Lung (tissue), 12 donors: ENCODE results near the gene CLEC20A. TPM values are rescaled to one million over a fixed set of nuclear protein-coding genes. Genes with fewer than 3 reads are reported as not detected.

Experiments used
- ATAC-seq: fragments of 200-7000 bp; cut with Tn5 transposase; one replicate; pipeline ENCODE4 v1.9.1; 2020; ENCODE audit warnings: moderate number of reproducible peaks; ENCODE audit not compliant: insufficient read depth, low FRiP score
- DNase-seq, 3 donors: peaks; one replicate each; pipeline ENCODE4 v3.0.0-alpha.2; 2013 to 2017
- H3K27ac ChIP-seq, 2 donors: one replicate each; pipeline ENCODE4 v1.5.1; 2013; ENCODE audit warnings: mild to moderate bottlenecking in 2 of 2, moderate library complexity in 2 of 2, control low read depth in 1 of 2, inconsistent platforms in 1 of 2, low read depth in 1 of 2, low read length in 1 of 2
- H3K27me3 ChIP-seq, 3 donors: one replicate each; pipeline ENCODE4 v1.5.1; 2013; ENCODE audit warnings: low read length in 2 of 3; ENCODE audit not compliant: control insufficient read depth in 3 of 3, insufficient read depth in 3 of 3
- H3K36me3 ChIP-seq, 4 donors: one replicate each; pipeline ENCODE4 v1.5.1; 2013; ENCODE audit warnings: low read length in 4 of 4, mild to moderate bottlenecking in 1 of 4, moderate library complexity in 1 of 4; ENCODE audit not compliant: control insufficient read depth in 4 of 4, insufficient read depth in 4 of 4
- H3K4me1 ChIP-seq, 5 donors: one replicate each; pipeline ENCODE4 v1.5.1; 2013; ENCODE audit warnings: low read length in 5 of 5, mild to moderate bottlenecking in 2 of 5, moderate library complexity in 1 of 5; ENCODE audit not compliant: control insufficient read depth in 5 of 5, insufficient read depth in 5 of 5
- H3K4me3 ChIP-seq: one replicate; pipeline ENCODE4 v1.5.1; 2013; ENCODE audit warnings: mild to moderate bottlenecking, control low read depth, moderate library complexity
- H3K9ac ChIP-seq, 2 donors: one replicate each; pipeline ENCODE4 v1.5.1; 2013; ENCODE audit warnings: low read length in 2 of 2, control low read depth in 1 of 2; ENCODE audit not compliant: insufficient read depth in 1 of 2
- H3K9me3 ChIP-seq, 4 donors: one replicate each; pipeline ENCODE4 v1.5.1; 2013; ENCODE audit warnings: low read length in 3 of 4, mild to moderate bottlenecking in 1 of 4, moderate library complexity in 1 of 4; ENCODE audit not compliant: control insufficient read depth in 4 of 4, insufficient read depth in 3 of 4
- WGBS, 2 donors: extraction: QIAGEN DNeasy Blood & Tissue Kit; methylation state at CpG; one replicate each; pipeline ENCODE4 v1.1.7; 2013; 5-methylcytosine and 5-hydroxymethylcytosine counted together
- polyA plus RNA-seq, 2 donors: library from polyadenylated mRNA; stranded (reverse); fragments of 200-250 nt; gene quantifications; one replicate each; pipeline ENCODE4 v1.2.1, GENCODE V29; 2013
- total RNA-seq, 2 donors: library from RNA; depleted of rRNA in 1 of 2; stranded (reverse); fragments of >200 nt in 1 of 2; gene quantifications; one replicate each; pipeline ENCODE4 v1.2.1, GENCODE V29; 2014 to 2021
- TF ChIP-seq, protein P1 (sequence below): IDR thresholded peaks from 2 replicates; pipeline ENCODE4 v1.5.1; 2012; ENCODE audit warnings: mild to moderate bottlenecking; ENCODE audit errors: control extremely low read depth, extremely low read depth
- donor health status: control.
- donor health status: control.
- donor health status: Bipolar disorder and iron deficiency.
- donor health status: healthy.
- donor health status: DM: yes; HTN: yes; CAD: no.

The CLEC20A gene
- total and polyA plus RNA-seq, 4 donors: 0.14 TPM; not detected in 3

DNA sequence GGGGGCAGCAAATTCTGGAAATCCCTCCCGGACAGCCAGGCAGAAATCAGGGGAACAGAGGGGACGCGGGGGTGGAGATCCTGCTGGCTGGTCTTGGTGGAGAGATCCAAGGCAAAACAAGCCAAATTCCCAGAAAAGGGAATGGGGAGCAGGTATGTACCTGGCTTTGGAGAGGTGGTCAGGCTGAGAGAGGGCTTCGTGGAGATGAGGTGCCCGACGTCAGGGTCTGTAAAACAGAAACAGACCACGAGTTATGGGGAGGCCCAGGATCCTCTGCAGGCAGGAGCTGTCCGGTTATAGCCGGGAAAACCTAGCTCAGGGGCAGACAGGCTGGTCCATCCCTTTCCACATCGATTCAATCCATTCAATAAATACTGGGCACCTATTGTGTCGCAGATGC is 4.4 kb downstream of the CLEC20A start:
- H3K27me3 ChIP-seq: no peaks in the 10 kb centered on the region
- 90 to 94% methylated on average over 11 of the region's 11 CpGs for WGBS, 2 donors
- ATAC-seq (no peak), DNase-seq (no peak)
- TF ChIP-seq, protein P1, sequence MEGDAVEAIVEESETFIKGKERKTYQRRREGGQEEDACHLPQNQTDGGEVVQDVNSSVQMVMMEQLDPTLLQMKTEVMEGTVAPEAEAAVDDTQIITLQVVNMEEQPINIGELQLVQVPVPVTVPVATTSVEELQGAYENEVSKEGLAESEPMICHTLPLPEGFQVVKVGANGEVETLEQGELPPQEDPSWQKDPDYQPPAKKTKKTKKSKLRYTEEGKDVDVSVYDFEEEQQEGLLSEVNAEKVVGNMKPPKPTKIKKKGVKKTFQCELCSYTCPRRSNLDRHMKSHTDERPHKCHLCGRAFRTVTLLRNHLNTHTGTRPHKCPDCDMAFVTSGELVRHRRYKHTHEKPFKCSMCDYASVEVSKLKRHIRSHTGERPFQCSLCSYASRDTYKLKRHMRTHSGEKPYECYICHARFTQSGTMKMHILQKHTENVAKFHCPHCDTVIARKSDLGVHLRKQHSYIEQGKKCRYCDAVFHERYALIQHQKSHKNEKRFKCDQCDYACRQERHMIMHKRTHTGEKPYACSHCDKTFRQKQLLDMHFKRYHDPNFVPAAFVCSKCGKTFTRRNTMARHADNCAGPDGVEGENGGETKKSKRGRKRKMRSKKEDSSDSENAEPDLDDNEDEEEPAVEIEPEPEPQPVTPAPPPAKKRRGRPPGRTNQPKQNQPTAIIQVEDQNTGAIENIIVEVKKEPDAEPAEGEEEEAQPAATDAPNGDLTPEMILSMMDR: no peak
- H3K27ac ChIP-seq: no peak overlapping the region
- H3K9ac ChIP-seq: no peak overlapping the region
- H3K36me3 ChIP-seq: no peaks in the 10 kb centered on the region
- H3K9me3 ChIP-seq: no peaks in the 10 kb centered on the region
- H3K4me3 ChIP-seq: no peak overlapping the region
- H3K4me1 ChIP-seq: peaks cover 0 to 3% (median 0%) of the 10 kb centered on the region in 5 donors

DNA sequence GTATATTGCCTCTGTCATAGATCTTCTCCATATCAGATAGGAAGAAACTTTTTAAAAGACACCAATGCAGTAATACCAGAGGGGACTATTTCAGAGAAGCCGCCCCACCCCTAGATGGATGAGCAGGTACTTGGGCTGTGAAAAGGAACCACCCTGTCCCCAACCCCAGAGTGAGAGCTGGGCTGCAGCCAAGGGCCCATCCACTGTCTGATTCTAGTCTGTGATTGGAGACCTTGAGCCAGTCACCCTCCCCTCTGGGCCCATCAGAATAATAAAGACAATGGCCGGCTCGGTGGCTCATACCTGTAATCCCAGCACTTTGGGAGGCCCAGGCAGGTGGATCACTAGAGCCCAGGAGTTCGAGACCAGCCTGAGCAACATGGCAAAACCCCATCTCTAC is 5.0 kb downstream of the CLEC20A start:
- DNase-seq: no peak
- no peak for ATAC-seq
- no peaks in the 10 kb centered on the region for H3K9me3 ChIP-seq
- no peak overlapping the region for H3K9ac ChIP-seq
- TF ChIP-seq, protein P1: no peak
- H3K27ac ChIP-seq: no peak overlapping the region
- no peaks in the 10 kb centered on the region for H3K36me3 ChIP-seq
- H3K4me1 ChIP-seq: peaks cover 0 to 6% (median 4%) of the 10 kb centered on the region in 5 donors
- 95 to 96% methylated on average over 4 of the region's 4 CpGs for WGBS, 2 donors
- H3K4me3 ChIP-seq: no peak overlapping the region
- H3K27me3 ChIP-seq: no peaks in the 10 kb centered on the region

DNA sequence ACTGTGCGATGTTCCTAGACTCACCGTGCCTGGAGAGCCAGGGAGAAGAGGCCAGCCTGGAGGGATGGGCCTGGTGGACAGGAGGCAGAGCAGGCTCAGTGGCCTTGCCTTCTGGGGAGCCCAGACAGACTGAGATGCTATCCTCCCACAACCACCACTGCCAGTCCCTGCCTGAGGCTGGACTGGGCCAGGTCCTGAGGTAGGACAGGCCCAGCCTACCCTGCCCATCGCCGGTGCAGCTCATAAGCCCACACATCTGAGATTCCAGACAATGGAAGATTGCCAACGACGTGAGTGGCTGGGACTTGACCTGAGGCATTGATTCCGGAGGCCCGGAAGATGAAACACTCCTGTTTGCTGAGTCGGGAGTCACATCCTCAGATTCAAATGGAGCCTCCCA is 5.8 kb downstream of the CLEC20A start:
- no peak overlapping the region for H3K27ac ChIP-seq
- no peak overlapping the region for H3K9ac ChIP-seq
- no peaks in the 10 kb centered on the region for H3K9me3 ChIP-seq
- H3K4me1 ChIP-seq: peaks cover 0 to 12% (median 4%) of the 10 kb centered on the region in 5 donors
- no peak for DNase-seq
- TF ChIP-seq, protein P1: no peak
- ATAC-seq: no peak
- no peak overlapping the region for H3K4me3 ChIP-seq
- WGBS, 2 donors: 92 to 95% methylated on average over 9 of the region's 9 CpGs
- no peaks in the 10 kb centered on the region for H3K36me3 ChIP-seq
- H3K27me3 ChIP-seq: no peaks in the 10 kb centered on the region

DNA sequence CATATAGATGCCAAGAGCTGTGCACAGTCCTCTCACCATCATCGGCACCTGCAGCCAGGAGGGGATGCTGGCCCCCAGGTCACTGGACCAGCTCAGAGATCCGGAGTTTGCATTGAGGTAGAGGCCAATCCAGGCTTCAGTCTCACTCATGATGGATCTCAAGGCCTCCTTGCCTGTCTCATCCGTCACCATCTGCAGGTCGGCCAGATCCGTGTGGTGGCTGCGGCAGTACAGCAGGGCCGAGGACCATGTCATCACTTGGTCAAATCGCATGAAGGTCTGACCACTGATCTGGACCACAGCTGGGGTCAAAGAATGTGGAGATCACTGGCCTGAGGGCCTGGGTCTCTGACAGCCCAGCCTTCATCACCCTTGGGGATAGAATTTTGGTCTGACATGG is 6.6 kb downstream of the CLEC20A start:
- Histone ChIP-seq H3K9me3 (no peaks in the 10 kb centered on the region), H3K9ac (no peak overlapping the region), H3K27me3 (no peaks in the 10 kb centered on the region), H3K27ac (no peak overlapping the region), H3K4me1 (peaks cover 0 to 12% (median 6%) of the 10 kb centered on the region in 5 donors), H3K36me3 (no peaks in the 10 kb centered on the region), H3K4me3 (no peak overlapping the region)
- no peak for DNase-seq
- TF ChIP-seq, protein P1: no peak
- WGBS, 2 donors: 96 to 97% methylated on average over 8 of the region's 8 CpGs
- ATAC-seq: no peak
